HEK293 (cell line): ENCODE data around the gene BECN2.
A peak's percentile ranks its signal among the peaks of the same experiment; 100 is the strongest.

ENCODE experiments used
- CTCF ChIA-PET: fragments of 350-600 bp; formaldehyde crosslinking; extraction: SDS; loops from one replicate; lab custom pipeline; 2021; ENCODE audit warnings: antibody characterized with exemption; lab: Yijun Ruan, JAX
- POLR2A ChIA-PET: fragments of 300-600 bp; formaldehyde crosslinking; extraction: SDS; loops from one replicate; lab custom pipeline; 2020; ENCODE audit warnings: antibody characterized with exemption, inconsistent platforms; lab: Yijun Ruan, JAX
- H3K27ac ChIP-seq: fragments of 200-500 bp; sonication (Bioruptor generic); 2 replicates; pipeline ENCODE4 v1.5.1; 2014; ENCODE audit warnings: low read depth, low read length, control low read depth, inconsistent platforms; ENCODE audit errors: extremely low read depth
- H3K36me3 ChIP-seq, 2 experiments: fragments of 200-500 bp in 1 of 2; sonication (Bioruptor generic) in 1 of 2; 1 replicate in 1 of 2; 2 replicates in 1 of 2; pipeline ENCODE4 v1.5.1; 2014 to 2017; ENCODE audit warnings: inconsistent platforms in 2 of 2, low read length in 2 of 2; ENCODE audit not compliant: control insufficient read depth in 2 of 2, insufficient read depth in 1 of 2
- H3K4me1 ChIP-seq: fragments of 200-500 bp; sonication (Bioruptor generic); 2 replicates; pipeline ENCODE4 v1.5.1; 2014; ENCODE audit warnings: mild to moderate bottlenecking, low read length, inconsistent platforms; ENCODE audit not compliant: control insufficient read depth, insufficient read depth
- H3K4me3 ChIP-seq: 2 replicates; pipeline ENCODE4 v1.5.1; 2011; ENCODE audit warnings: low read depth, mild to moderate bottlenecking, control low read depth, low read length, moderate library complexity
- H3K9me3 ChIP-seq: fragments of 200-500 bp; sonication (Bioruptor generic); 2 replicates; pipeline ENCODE4 v1.5.1; 2014; ENCODE audit warnings: low read depth, low read length, inconsistent platforms; ENCODE audit not compliant: control insufficient read depth, insufficient read depth
- BCL11A ChIP-seq: fragments of 450-650 bp; formaldehyde crosslinking; IDR thresholded peaks from 2 replicates; pipeline ENCODE4 v1.5.1; 2016; ENCODE audit warnings: low read depth, missing biosample characterization, missing genetic modification characterization
- KLF9 ChIP-seq: fragments of 450-650 bp; formaldehyde crosslinking; IDR thresholded peaks from 2 replicates; pipeline ENCODE4 v1.5.1; 2016; ENCODE audit warnings: missing biosample characterization, missing genetic modification characterization, low read depth
- MEIS1 ChIP-seq: sonication (generic); formaldehyde crosslinking; IDR thresholded peaks from 2 replicates; pipeline ENCODE4 v1.8.1; 2022; ENCODE audit warnings: missing genetic modification reagents, mild to moderate bottlenecking, borderline replicate concordance
- MZF1 ChIP-seq: fragments of 450-650 bp; formaldehyde crosslinking; IDR thresholded peaks from 2 replicates; pipeline ENCODE4 v1.5.1; 2017; ENCODE audit warnings: missing biosample characterization, missing genetic modification characterization, borderline replicate concordance
- RBAK ChIP-seq: fragments of 450-650 bp; formaldehyde crosslinking; IDR thresholded peaks from 2 replicates; pipeline ENCODE4 v1.5.1; 2016; ENCODE audit warnings: missing biosample characterization, missing genetic modification characterization
- SCRT2 ChIP-seq: fragments of 450-650 bp; formaldehyde crosslinking; IDR thresholded peaks from 2 replicates; pipeline ENCODE4 v1.5.1; 2016; ENCODE audit warnings: missing biosample characterization, missing genetic modification characterization
- TRIM28 ChIP-seq: IDR thresholded peaks from 2 replicates; pipeline ENCODE4 v1.6.1; 2011; ENCODE audit warnings: low read length, control low read depth, borderline replicate concordance
- ZBTB21 ChIP-seq: fragments of 450-650 bp; formaldehyde crosslinking; IDR thresholded peaks from 2 replicates; pipeline ENCODE4 v1.5.1; 2017; ENCODE audit warnings: missing biosample characterization, missing genetic modification characterization
- ZBTB48 ChIP-seq: fragments of 450-650 bp; formaldehyde crosslinking; IDR thresholded peaks from 2 replicates; pipeline ENCODE4 v1.5.1; 2016; ENCODE audit warnings: missing biosample characterization, missing genetic modification characterization
- ZFP41 ChIP-seq: fragments of 450-650 bp; formaldehyde crosslinking; IDR thresholded peaks from 2 replicates; pipeline ENCODE4 v1.5.1; 2016; ENCODE audit warnings: missing biosample characterization, missing genetic modification characterization, borderline replicate concordance
- ZFP69B ChIP-seq: fragments of 450-650 bp; formaldehyde crosslinking; IDR thresholded peaks from 2 replicates; pipeline ENCODE4 v1.5.1; 2016; ENCODE audit warnings: missing biosample characterization, missing genetic modification characterization
- ZNF121 ChIP-seq: fragments of 450-650 bp; formaldehyde crosslinking; IDR thresholded peaks from 2 replicates; pipeline ENCODE4 v1.5.1; 2016; ENCODE audit warnings: missing biosample characterization, missing genetic modification characterization
- ZNF133 ChIP-seq: fragments of 450-650 bp; formaldehyde crosslinking; IDR thresholded peaks from 2 replicates; pipeline ENCODE4 v1.5.1; 2016; ENCODE audit warnings: missing biosample characterization, missing genetic modification characterization
- ZNF140 ChIP-seq: fragments of 450-650 bp; formaldehyde crosslinking; IDR thresholded peaks from 2 replicates; pipeline ENCODE4 v1.5.1; 2016; ENCODE audit warnings: missing biosample characterization, missing genetic modification characterization
- ZNF146 ChIP-seq: fragments of 450-650 bp; formaldehyde crosslinking; IDR thresholded peaks from 2 replicates; pipeline ENCODE4 v1.5.1; 2016; ENCODE audit warnings: missing biosample characterization, missing genetic modification characterization
- ZNF174 ChIP-seq: fragments of 450-650 bp; formaldehyde crosslinking; IDR thresholded peaks from 2 replicates; pipeline ENCODE4 v1.5.0; 2017; ENCODE audit warnings: missing biosample characterization, mild to moderate bottlenecking, missing genetic modification characterization
- ZNF202 ChIP-seq: fragments of 450-650 bp; formaldehyde crosslinking; IDR thresholded peaks from 2 replicates; pipeline ENCODE4 v1.5.1; 2016; ENCODE audit warnings: missing biosample characterization, missing genetic modification characterization, borderline replicate concordance
- ZNF214 ChIP-seq: fragments of 450-650 bp; formaldehyde crosslinking; IDR thresholded peaks from 2 replicates; pipeline ENCODE4 v1.5.1; 2017; ENCODE audit warnings: missing biosample characterization, mild to moderate bottlenecking, missing genetic modification characterization, borderline replicate concordance
- ZNF223 ChIP-seq: fragments of 450-650 bp; formaldehyde crosslinking; IDR thresholded peaks from 2 replicates; pipeline ENCODE4 v1.5.1; 2016; ENCODE audit warnings: missing biosample characterization, missing genetic modification characterization
- ZNF24 ChIP-seq: fragments of 450-650 bp; formaldehyde crosslinking; IDR thresholded peaks from 2 replicates; pipeline ENCODE4 v1.5.1; 2016; ENCODE audit warnings: missing biosample characterization, missing genetic modification characterization
- ZNF335 ChIP-seq: fragments of 450-650 bp; formaldehyde crosslinking; conservative IDR thresholded peaks from 2 replicates; pipeline ENCODE4 v1.5.1; 2016; ENCODE audit warnings: missing biosample characterization, missing genetic modification characterization
- ZNF514 ChIP-seq: fragments of 450-650 bp; formaldehyde crosslinking; IDR thresholded peaks from 2 replicates; pipeline ENCODE4 v1.5.1; 2016; ENCODE audit warnings: missing biosample characterization, missing genetic modification characterization
- ZNF521 ChIP-seq: fragments of 450-650 bp; formaldehyde crosslinking; IDR thresholded peaks from 2 replicates; pipeline ENCODE4 v1.5.1; 2017; ENCODE audit warnings: missing biosample characterization, mild to moderate bottlenecking, missing genetic modification characterization
- ZNF623 ChIP-seq: fragments of 450-650 bp; formaldehyde crosslinking; IDR thresholded peaks from 2 replicates; pipeline ENCODE4 v1.5.1; 2016; ENCODE audit warnings: missing biosample characterization, missing genetic modification characterization
- ZNF624 ChIP-seq: fragments of 450-650 bp; formaldehyde crosslinking; IDR thresholded peaks from 2 replicates; pipeline ENCODE4 v1.5.1; 2017; ENCODE audit warnings: missing biosample characterization, missing genetic modification characterization
- ZNF776 ChIP-seq: fragments of 450-650 bp; formaldehyde crosslinking; IDR thresholded peaks from 2 replicates; pipeline ENCODE4 v1.5.0; 2017; ENCODE audit warnings: missing biosample characterization, missing genetic modification characterization, borderline replicate concordance
- ZSCAN30 ChIP-seq: fragments of 450-650 bp; IDR thresholded peaks from 2 replicates; pipeline ENCODE4 v1.5.1; 2018; ENCODE audit warnings: missing biosample characterization, mild to moderate bottlenecking, missing genetic modification characterization, moderate library complexity
- TF ChIP-seq, protein P1 (sequence below): fragments of 450-650 bp; formaldehyde crosslinking; IDR thresholded peaks from 2 replicates; pipeline ENCODE4 v1.5.1; 2017; ENCODE audit warnings: missing biosample characterization, missing genetic modification characterization
- TF ChIP-seq, protein P2 (sequence below): fragments of 450-650 bp; formaldehyde crosslinking; IDR thresholded peaks from 2 replicates; pipeline ENCODE4 v1.5.1; 2016; ENCODE audit warnings: missing biosample characterization, missing genetic modification characterization

The BECN2 gene

DNA sequence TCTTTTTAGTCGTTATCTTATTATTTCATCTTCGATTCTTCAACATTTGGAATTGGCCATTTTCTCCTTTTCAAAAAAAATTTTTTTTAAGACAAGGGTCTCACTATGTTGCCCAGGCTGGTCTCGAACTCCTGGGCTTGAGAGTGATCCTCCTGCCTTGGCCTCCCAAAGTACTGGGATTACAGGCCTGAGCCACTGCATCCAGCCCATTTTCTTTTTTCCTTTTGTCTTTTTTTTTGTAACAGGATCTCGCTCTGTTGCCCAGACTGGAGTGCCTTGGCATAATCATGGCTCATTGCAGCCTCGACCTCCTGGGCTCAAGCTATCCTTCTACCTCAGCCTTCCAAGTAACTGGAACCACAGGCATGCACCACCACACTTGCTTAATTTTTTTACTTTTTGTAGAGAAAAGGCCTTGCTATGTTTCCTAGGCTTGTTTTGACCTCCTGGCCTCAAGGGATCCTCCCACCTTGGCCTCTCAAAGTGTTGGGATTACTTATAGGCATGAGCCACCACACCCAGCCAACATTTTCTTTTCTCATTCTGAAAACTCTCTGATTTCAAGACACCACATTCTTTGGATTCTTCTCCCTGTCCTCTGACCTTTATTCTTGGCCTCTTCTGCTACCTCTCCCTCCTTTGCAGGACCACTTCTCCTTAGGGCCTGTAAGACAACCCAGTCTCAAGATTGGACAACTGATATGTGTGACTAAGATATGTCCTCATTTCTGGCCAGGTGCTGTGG lies 47.4 kb downstream of the BECN2 start:
- TF ChIP-seq ZNF121 (tag by site-specific recombination): peak; percentile 55
- no peak for TF ChIP-seq ZNF623 (tag by site-specific recombination)
- H3K4me1 ChIP-seq: no peaks in the 10 kb centered on the region
- H3K27ac ChIP-seq: no peak overlapping the region
- CTCF ChIA-PET: interaction anchor here (0.6 to 2.1 kb wide), 3 partner anchors 19 to 139 kb away, joined by 3 to 8 read pairs (median 3); no protein-coding TSS in a partner anchor
- POLR2A ChIA-PET: interaction anchor here (0.7 kb wide), 1 partner anchor 10 kb away, joined by 5 read pairs; no protein-coding TSS in a partner anchor
- no peaks in the 10 kb centered on the region for H3K36me3 ChIP-seq
- no peak overlapping the region for H3K4me3 ChIP-seq
- no peaks in the 10 kb centered on the region for H3K9me3 ChIP-seq

DNA sequence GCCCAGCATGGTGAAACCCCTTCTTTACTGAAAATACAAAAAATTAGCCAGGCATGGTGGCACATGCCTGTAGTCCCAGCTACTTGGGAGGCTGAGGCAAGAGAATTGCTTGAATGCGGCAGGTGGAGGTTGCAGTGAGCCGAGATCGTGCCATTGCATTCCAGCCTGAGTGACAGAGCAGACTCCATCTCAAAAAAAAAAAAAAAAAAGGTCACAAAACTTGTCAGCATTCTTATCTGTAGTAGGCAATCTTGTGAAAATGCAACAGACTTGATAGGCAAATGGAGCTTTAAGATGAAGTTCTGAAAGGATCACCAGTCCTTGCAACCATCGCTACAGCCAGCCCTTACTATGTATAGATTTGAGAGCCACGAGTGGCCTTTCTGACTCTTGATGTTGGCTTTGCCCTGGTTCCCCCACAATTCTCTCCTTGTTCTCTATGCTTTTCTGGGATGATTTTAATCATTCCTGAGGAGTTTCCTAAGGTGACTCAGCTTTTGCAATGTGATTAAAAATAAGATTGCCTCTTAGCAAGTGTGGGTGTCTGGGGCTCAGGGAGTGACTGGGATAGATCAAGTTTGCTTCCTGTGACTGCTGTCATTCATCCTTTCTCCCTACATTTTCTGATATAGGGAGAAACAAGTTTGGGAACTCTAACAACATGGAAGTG lies 48.4 kb downstream of the BECN2 start:
- ChIA-PET POLR2A (interaction anchor here (0.7 kb wide), 2 partner anchors 12 to 18 kb away, joined by 5 to 8 read pairs; no protein-coding TSS in a partner anchor), CTCF (interaction anchor here (0.7 to 3.8 kb wide), 7 partner anchors 8 to 1288 kb away, joined by 3 to 37 read pairs (median 8); partner anchors contain the start of gene MAP1LC3C)
- Histone ChIP-seq H3K36me3 (no peaks in the 10 kb centered on the region), H3K4me3 (no peak overlapping the region), H3K9me3 (no peaks in the 10 kb centered on the region), H3K27ac (no peak overlapping the region)
- no peak for TF ChIP-seq ZNF514 (tag by site-specific recombination)
- no peak for TF ChIP-seq KLF9 (tag by site-specific recombination)
- TF ChIP-seq ZFP69B: no peak
- TF ChIP-seq ZNF133 (tag by site-specific recombination): no peak
- no peak for TF ChIP-seq ZBTB48 (tag by site-specific recombination)
- TF ChIP-seq BCL11A (tag by site-specific recombination): no peak
- TF ChIP-seq ZSCAN30 (tag by site-specific recombination): no peak
- no peak for TF ChIP-seq MZF1 (tag by site-specific recombination)
- no peak for TF ChIP-seq TRIM28
- no peak for TF ChIP-seq ZNF521
- no peak for TF ChIP-seq ZNF776 (tag by site-specific recombination)
- TF ChIP-seq ZNF24 (tag by site-specific recombination): no peak
- TF ChIP-seq ZFP41 (tag by site-specific recombination): no peak
- no peak for TF ChIP-seq ZNF202 (tag by site-specific recombination)
- TF ChIP-seq, protein P1, sequence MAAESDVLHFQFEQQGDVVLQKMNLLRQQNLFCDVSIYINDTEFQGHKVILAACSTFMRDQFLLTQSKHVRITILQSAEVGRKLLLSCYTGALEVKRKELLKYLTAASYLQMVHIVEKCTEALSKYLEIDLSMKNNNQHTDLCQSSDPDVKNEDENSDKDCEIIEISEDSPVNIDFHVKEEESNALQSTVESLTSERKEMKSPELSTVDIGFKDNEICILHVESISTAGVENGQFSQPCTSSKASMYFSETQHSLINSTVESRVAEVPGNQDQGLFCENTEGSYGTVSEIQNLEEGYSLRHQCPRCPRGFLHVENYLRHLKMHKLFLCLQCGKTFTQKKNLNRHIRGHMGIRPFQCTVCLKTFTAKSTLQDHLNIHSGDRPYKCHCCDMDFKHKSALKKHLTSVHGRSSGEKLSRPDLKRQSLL: no peak
- no peak for TF ChIP-seq ZNF140 (tag by site-specific recombination)
- no peak for TF ChIP-seq ZNF174 (tag by site-specific recombination)
- TF ChIP-seq, all 188 proteins: peak for 0
- no peaks in the 10 kb centered on the region for H3K4me1 ChIP-seq

DNA sequence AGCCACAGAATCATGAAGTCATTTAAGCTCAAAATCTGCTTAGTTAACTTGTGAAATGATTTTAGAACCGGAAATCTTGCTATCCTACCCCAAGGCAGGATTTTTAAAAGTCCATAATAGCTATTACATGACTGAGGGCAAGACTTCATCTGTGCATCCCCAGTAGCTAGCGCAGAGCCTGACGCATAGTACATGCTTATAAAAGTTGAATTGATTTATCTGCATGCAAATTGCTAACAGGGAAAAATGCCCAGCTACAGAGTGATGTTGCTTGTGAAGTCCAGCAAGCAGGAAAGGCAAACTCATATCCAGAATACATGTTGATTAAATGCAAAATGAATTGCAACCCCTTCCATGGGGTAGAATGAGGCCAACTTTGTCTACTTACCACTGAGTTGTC lies 49.4 kb downstream of the BECN2 start:
- Histone ChIP-seq H3K27ac (no peak overlapping the region), H3K4me3 (no peak overlapping the region), H3K9me3 (no peaks in the 10 kb centered on the region), H3K36me3 (no peaks in the 10 kb centered on the region), H3K4me1 (no peaks in the 10 kb centered on the region)
- ChIA-PET CTCF (interaction anchor here (0.7 to 3.8 kb wide), 8 partner anchors 9 to 1287 kb away, joined by 3 to 37 read pairs (median 6); partner anchors contain the start of gene MAP1LC3C), POLR2A (no interaction called here)
- no peak for TF ChIP-seq ZNF335
- TF ChIP-seq, protein P2, sequence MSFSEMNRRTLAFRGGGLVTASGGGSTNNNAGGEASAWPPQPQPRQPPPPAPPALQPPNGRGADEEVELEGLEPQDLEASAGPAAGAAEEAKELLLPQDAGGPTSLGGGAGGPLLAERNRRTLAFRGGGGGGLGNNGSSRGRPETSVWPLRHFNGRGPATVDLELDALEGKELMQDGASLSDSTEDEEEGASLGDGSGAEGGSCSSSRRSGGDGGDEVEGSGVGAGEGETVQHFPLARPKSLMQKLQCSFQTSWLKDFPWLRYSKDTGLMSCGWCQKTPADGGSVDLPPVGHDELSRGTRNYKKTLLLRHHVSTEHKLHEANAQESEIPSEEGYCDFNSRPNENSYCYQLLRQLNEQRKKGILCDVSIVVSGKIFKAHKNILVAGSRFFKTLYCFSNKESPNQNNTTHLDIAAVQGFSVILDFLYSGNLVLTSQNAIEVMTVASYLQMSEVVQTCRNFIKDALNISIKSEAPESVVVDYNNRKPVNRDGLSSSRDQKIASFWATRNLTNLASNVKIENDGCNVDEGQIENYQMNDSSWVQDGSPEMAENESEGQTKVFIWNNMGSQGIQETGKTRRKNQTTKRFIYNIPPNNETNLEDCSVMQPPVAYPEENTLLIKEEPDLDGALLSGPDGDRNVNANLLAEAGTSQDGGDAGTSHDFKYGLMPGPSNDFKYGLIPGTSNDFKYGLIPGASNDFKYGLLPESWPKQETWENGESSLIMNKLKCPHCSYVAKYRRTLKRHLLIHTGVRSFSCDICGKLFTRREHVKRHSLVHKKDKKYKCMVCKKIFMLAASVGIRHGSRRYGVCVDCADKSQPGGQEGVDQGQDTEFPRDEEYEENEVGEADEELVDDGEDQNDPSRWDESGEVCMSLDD (tag by site-specific recombination): no peak
- TF ChIP-seq ZNF223 (tag by site-specific recombination): no peak
- TF ChIP-seq ZNF214: no peak
- TF ChIP-seq SCRT2 (tag by site-specific recombination): no peak
- TF ChIP-seq ZNF146 (tag by site-specific recombination): no peak
- no peak for TF ChIP-seq ZNF521
- TF ChIP-seq ZBTB21 (tag by site-specific recombination): no peak
- TF ChIP-seq RBAK (tag by site-specific recombination): no peak
- TF ChIP-seq MEIS1: no peak
- TF ChIP-seq ZNF624 (tag by site-specific recombination): no peak
- no peak for TF ChIP-seq ZNF174 (tag by site-specific recombination)
- no peak for TF ChIP-seq ZFP69B
